ENCODE data around the gene TPCN1. TPM values are rescaled to one million over a fixed set of nuclear protein-coding genes. Genes with fewer than 3 reads are reported as not detected.

Gene TPCN1
- total RNA-seq, 2 donors from 2014 or later, result 18.9 to 30.8 TPM

DNA sequence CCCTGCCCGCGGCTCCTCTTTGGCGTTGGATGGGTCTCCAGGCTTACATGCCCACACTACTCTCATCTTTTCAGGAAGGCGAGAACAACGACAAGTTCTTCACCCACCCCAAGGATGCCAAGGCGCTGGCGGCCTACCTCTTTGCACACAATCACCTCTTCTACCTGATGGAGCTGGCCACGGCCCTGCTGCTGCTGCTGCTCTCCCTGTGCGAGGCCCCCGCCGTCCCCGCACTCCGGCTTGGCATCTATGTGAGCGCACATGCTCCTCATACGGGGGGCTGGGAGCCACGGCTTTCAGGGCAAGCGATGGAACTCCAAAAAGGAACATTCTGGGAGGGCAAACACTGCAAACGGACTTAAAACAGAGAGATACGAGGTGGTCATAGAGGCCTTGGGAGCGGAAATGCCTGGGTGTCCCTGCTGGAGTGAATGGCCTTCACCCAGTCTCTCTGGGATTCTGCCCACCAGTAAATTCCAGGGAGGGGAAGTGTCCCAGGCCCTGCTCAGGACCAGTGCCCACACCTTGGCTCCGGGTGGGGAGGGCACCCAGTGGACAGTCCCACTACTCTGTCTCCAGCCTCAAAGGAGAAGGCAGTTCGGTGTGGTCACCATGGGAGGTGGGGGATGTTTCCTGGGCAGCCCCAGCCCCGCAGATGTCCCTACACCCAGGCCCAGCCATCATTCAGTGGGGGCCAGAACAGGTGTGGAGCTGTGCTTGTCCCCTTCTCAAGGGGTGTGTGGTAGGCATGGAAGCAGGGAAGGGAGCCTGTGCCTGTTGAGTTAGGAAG, 45.0 kb downstream of the TPCN1 start:
- WGBS, 2 experiments (ENCODE audit: insufficient coverage in 1 of 2, insufficient read length in 1 of 2), result 88 to 96% methylated on average over 13 to 23 of the region's 23 CpGs
- H3K9me3 Mint-ChIP-seq, result no peaks in the 10 kb centered on the region

DNA sequence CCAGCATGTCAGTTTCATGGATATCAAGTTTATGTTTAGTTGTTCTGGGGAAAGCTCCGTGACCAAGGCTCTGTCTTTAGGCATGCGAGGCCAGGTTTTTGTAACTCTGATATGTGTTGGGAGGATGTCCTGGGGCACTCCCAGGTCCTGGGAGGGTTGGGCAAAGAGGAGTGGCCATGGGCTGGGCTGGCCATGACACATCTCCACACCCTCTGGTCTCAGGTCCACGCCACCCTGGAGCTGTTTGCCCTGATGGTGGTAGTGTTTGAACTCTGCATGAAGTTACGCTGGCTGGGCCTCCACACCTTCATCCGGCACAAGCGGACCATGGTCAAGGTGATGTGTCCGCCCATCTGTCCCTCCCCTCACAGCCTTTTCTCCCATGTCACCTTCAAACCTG, 46.4 kb downstream of the TPCN1 start:
- H3K9me3 Mint-ChIP-seq, result no peaks in the 10 kb centered on the region
- Histone ChIP-seq H3K27ac (ENCODE audit: low read depth, low read length) (no peak overlapping the region), H3K9me3 (ENCODE audit: control insufficient read depth, low read length) (no peaks in the 10 kb centered on the region), H3K4me1 (ENCODE audit: control insufficient read depth, insufficient read depth, low read length) (no peaks in the 10 kb centered on the region), H3K9ac (ENCODE audit: extremely low read depth, low read length, poor library complexity, severe bottlenecking) (no peak overlapping the region), H3K36me3 (ENCODE audit: control insufficient read depth, insufficient read depth, low read length) (no peaks in the 10 kb centered on the region), H3K27me3 (ENCODE audit: control insufficient read depth, insufficient read depth, low read length, poor library complexity, severe bottlenecking) (peaks cover 4% of the 10 kb centered on the region), H3K4me3 (ENCODE audit: low read length) (no peak overlapping the region)
- no peak for DNase-seq
- no peak overlapping the region for H3K4me3 Mint-ChIP-seq
- no peaks in the 10 kb centered on the region for H3K27me3 Mint-ChIP-seq (ENCODE audit: insufficient read depth)
- H3K4me1 Mint-ChIP-seq, result no peaks in the 10 kb centered on the region
- TF ChIP-seq, protein P1, sequence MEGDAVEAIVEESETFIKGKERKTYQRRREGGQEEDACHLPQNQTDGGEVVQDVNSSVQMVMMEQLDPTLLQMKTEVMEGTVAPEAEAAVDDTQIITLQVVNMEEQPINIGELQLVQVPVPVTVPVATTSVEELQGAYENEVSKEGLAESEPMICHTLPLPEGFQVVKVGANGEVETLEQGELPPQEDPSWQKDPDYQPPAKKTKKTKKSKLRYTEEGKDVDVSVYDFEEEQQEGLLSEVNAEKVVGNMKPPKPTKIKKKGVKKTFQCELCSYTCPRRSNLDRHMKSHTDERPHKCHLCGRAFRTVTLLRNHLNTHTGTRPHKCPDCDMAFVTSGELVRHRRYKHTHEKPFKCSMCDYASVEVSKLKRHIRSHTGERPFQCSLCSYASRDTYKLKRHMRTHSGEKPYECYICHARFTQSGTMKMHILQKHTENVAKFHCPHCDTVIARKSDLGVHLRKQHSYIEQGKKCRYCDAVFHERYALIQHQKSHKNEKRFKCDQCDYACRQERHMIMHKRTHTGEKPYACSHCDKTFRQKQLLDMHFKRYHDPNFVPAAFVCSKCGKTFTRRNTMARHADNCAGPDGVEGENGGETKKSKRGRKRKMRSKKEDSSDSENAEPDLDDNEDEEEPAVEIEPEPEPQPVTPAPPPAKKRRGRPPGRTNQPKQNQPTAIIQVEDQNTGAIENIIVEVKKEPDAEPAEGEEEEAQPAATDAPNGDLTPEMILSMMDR (conservative IDR thresholded peaks at IDR 0.05), result no peak
- peaks cover 19% of the 10 kb centered on the region for H3K36me3 Mint-ChIP-seq (ENCODE audit: low read depth)
- no peak overlapping the region for H3K27ac Mint-ChIP-seq
- 93 to 95% methylated on average over 6 to 7 of the region's 7 CpGs for WGBS, 2 experiments (ENCODE audit: insufficient coverage in 1 of 2, insufficient read length in 1 of 2)

More for the DNA sequence above, 45.0 kb downstream of the TPCN1 start:
- Histone ChIP-seq H3K9ac (ENCODE audit: extremely low read depth, low read length, poor library complexity, severe bottlenecking) (no peak overlapping the region), H3K9me3 (ENCODE audit: control insufficient read depth, low read length) (no peaks in the 10 kb centered on the region), H3K27ac (ENCODE audit: low read depth, low read length) (no peak overlapping the region), H3K4me3 (ENCODE audit: low read length) (no peak overlapping the region), H3K27me3 (ENCODE audit: control insufficient read depth, insufficient read depth, low read length, poor library complexity, severe bottlenecking) (peaks cover 10% of the 10 kb centered on the region), H3K36me3 (ENCODE audit: control insufficient read depth, insufficient read depth, low read length) (no peaks in the 10 kb centered on the region), H3K4me1 (ENCODE audit: control insufficient read depth, insufficient read depth, low read length) (no peaks in the 10 kb centered on the region)
- Mint-ChIP-seq H3K27ac (no peak overlapping the region), H3K36me3 (ENCODE audit: low read depth) (peaks cover 19% of the 10 kb centered on the region), H3K27me3 (ENCODE audit: insufficient read depth) (no peaks in the 10 kb centered on the region), H3K4me3 (no peak overlapping the region), H3K4me1 (peaks cover 3% of the 10 kb centered on the region)
- TF ChIP-seq, protein P1 (conservative IDR thresholded peaks at IDR 0.05), result no peak
- no peak for DNase-seq

DNA sequence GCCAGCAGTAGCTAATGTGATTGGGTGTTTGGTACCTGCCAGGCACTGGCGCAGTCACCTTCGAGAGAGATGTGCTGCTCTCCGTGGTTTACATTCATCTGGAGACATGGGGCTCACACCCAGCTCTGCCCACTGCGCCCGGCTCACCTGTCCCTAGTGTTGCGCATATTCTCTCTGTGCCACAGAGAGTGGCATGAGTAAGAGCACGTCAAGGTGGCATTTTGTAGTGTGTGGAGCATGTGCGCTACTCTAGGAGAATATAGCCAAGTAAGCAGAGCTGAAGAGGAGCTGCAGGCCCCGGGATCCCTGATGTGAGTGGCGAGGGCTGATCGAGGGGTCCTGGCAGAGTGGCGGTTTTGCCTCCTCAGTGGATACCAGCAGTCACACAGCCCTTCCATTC, 46.9 kb downstream of the TPCN1 start:
- Mint-ChIP-seq H3K27ac (no peak overlapping the region), H3K4me1 (no peaks in the 10 kb centered on the region), H3K4me3 (no peak overlapping the region), H3K36me3 (ENCODE audit: low read depth) (peaks cover 19% of the 10 kb centered on the region), H3K27me3 (ENCODE audit: insufficient read depth) (no peaks in the 10 kb centered on the region), H3K9me3 (no peaks in the 10 kb centered on the region)
- TF ChIP-seq, protein P1 (conservative IDR thresholded peaks at IDR 0.05), result no peak
- no peak overlapping the region for H3K4me3 ChIP-seq (ENCODE audit: low read length)
- H3K27me3 ChIP-seq (ENCODE audit: control insufficient read depth, insufficient read depth, low read length, poor library complexity, severe bottlenecking), result no peaks in the 10 kb centered on the region
- DNase-seq, result no peak
- H3K36me3 ChIP-seq (ENCODE audit: control insufficient read depth, insufficient read depth, low read length), result no peaks in the 10 kb centered on the region
- no peaks in the 10 kb centered on the region for H3K9me3 ChIP-seq (ENCODE audit: control insufficient read depth, low read length)
- H3K4me1 ChIP-seq (ENCODE audit: control insufficient read depth, insufficient read depth, low read length), result no peaks in the 10 kb centered on the region
- H3K9ac ChIP-seq (ENCODE audit: extremely low read depth, low read length, poor library complexity, severe bottlenecking), result no peak overlapping the region
- no peak overlapping the region for H3K27ac ChIP-seq (ENCODE audit: low read depth, low read length)
- 91 to 97% methylated on average over 11 to 12 of the region's 12 CpGs for WGBS, 2 experiments (ENCODE audit: insufficient coverage in 1 of 2, insufficient read length in 1 of 2)

All from endodermal cell (in vitro differentiated cells).